Spleen (tissue), 11 donors: Measurements from ENCODE around the gene YIF1B. TPM values are rescaled to one million over a fixed set of nuclear protein-coding genes. Genes with fewer than 3 reads are reported as not detected.

ENCODE experiments used
- DNase-seq: peaks from one replicate; pipeline ENCODE4 v3.0.0-alpha.2; 2020
- H3K27ac ChIP-seq, 8 donors: fragments of 200-600 bp; sonication (generic) in 7 of 8; 1 replicate in 4 of 8; 2 replicates in 4 of 8; pipeline versions ENCODE4 v1.5.0 to v1.8.0; 2016 to 2021; ENCODE audit warnings: inconsistent platforms in 4 of 8, mild to moderate bottlenecking in 4 of 8, moderate library complexity in 1 of 8
- H3K27me3 ChIP-seq, 7 donors: fragments of 200-600 bp; sonication (generic) in 6 of 7; replicated peaks in 1 of 7; 1 replicate in 4 of 7; 2 replicates in 3 of 7; pipeline versions ENCODE4 v1.5.0 to v1.8.0; 2016 to 2021; ENCODE audit warnings: inconsistent platforms in 3 of 7, mild to moderate bottlenecking in 1 of 7
- H3K36me3 ChIP-seq, 6 donors: fragments of 200-600 bp; sonication (generic) in 5 of 6; 1 replicate in 4 of 6; 2 replicates in 2 of 6; pipeline versions ENCODE4 v1.5.0 to v1.8.0; 2016 to 2021; ENCODE audit warnings: inconsistent platforms in 2 of 6
- H3K4me1 ChIP-seq, 6 donors: fragments of 200-600 bp; sonication (generic) in 5 of 6; 1 replicate in 3 of 6; 2 replicates in 3 of 6; pipeline versions ENCODE4 v1.5.0 to v1.8.0; 2016 to 2021; ENCODE audit warnings: inconsistent platforms in 3 of 6
- H3K4me3 ChIP-seq, 8 donors: fragments of 200-600 bp; sonication (generic) in 7 of 8; 1 replicate in 4 of 8; 2 replicates in 4 of 8; pipeline versions ENCODE4 v1.5.0 to v1.8.0; 2016 to 2021; ENCODE audit warnings: inconsistent platforms in 4 of 8, mild to moderate bottlenecking in 4 of 8, moderate library complexity in 2 of 8
- H3K9me3 ChIP-seq, 8 donors: fragments of 200-600 bp; sonication (generic) in 7 of 8; 1 replicate in 4 of 8; 2 replicates in 4 of 8; pipeline versions ENCODE4 v1.5.0 to v1.8.0; 2016 to 2021; ENCODE audit warnings: inconsistent platforms in 4 of 8
- POLR2A ChIP-seq, 3 donors: fragments of 450-650 bp; IDR thresholded peaks; one replicate each; pipeline ENCODE4 v1.5.1; 2017; ENCODE audit warnings: antibody characterized with exemption in 3 of 3, mild to moderate bottlenecking in 1 of 3
- POLR2AphosphoS5 ChIP-seq, 3 donors: sonication (generic); formaldehyde crosslinking; IDR thresholded peaks; one replicate each; pipeline ENCODE4 v1.5.1; 2017; ENCODE audit warnings: antibody characterized with exemption in 3 of 3
- WGBS, 5 donors: extraction: QIAGEN DNeasy Blood & Tissue Kit in 3 of 5; methylation state at CpG; one replicate each; pipeline versions ENCODE4 v1.1.5 to v1.1.7; 2013 to 2018; 5-methylcytosine and 5-hydroxymethylcytosine counted together
- intact Hi-C: fragments of 100-400 bp; cut with DNase I; formaldehyde crosslinking; loops from one replicate; pipeline ENCODE4 v1.15.0; 2023; ENCODE audit warnings: low total_unique reads
- polyA plus RNA-seq, 3 donors: library from polyadenylated mRNA; stranded (reverse); fragments of 200-250 nt; gene quantifications; one replicate each; pipeline ENCODE4 v1.2.1, GENCODE V29; 2013
- total RNA-seq, 7 donors: library from RNA; depleted of rRNA in 3 of 7; stranded (reverse); fragments of >200 nt in 3 of 7; fragmentation: NEBNext Ultra II Directional in 4 of 7; extraction: Animal tissue kit (Norgen Biotek cat#: 25700) in 4 of 7; gene quantifications; one replicate each; pipeline versions ENCODE4 v1.1.0 to v1.2.1, GENCODE V29; 2016 to 2021
- TF ChIP-seq, protein P1 (sequence below), 11 experiments: fragments of 200-600 bp in 7 of 11; fragments of 450-650 bp in 4 of 11; sonication (generic) in 4 of 11; IDR thresholded peaks in 8 of 11; conservative IDR thresholded peaks in 3 of 11; 1 replicate in 7 of 11; 2 replicates in 4 of 11; pipeline versions ENCODE4 v1.4.0 to v1.8.0; 2016 to 2021; ENCODE audit warnings: antibody characterized with exemption in 11 of 11, inconsistent platforms in 4 of 11, mild to moderate bottlenecking in 1 of 11
- donor health status: healthy with polysubstance abuse.
- donor health status: DM: no; HTN: no; CAD: no; lungs with moderate emphysema.
- donor health status: DM: no; HTN: no; CAD: no.
- donor health status: Bipolar disorder and iron deficiency.
- donor health status: healthy.
- donor health status: DM: no; HTN: no; CAD: no.
- donor health status: DM: yes; HTN: yes; CAD: no.

The YIF1B gene
- total and polyA plus RNA-seq, 10 donors = 31.4 to 56.7 (median 39.5) TPM

- H3K36me3 ChIP-seq = peaks cover 0 to 66% (median 37%) of the 10 kb centered on the region in 6 donors
- H3K4me3 ChIP-seq = no peak overlapping the region
- intact Hi-C loops = no loop called here
- peaks cover 0 to 38% (median 11%) of the 10 kb centered on the region in 6 donors for H3K4me1 ChIP-seq
- DNase-seq = no peak
- no peaks in the 10 kb centered on the region for H3K9me3 ChIP-seq
- WGBS, 5 donors = 82 to 93% (median 87%) methylated on average over 12 of the region's 12 CpGs
- no peaks in the 10 kb centered on the region for H3K27me3 ChIP-seq
- H3K27ac ChIP-seq = no peak overlapping the region
- TF ChIP-seq POLR2A (IDR thresholded peaks at IDR 0.05) = no peak
- TF ChIP-seq, protein P1, sequence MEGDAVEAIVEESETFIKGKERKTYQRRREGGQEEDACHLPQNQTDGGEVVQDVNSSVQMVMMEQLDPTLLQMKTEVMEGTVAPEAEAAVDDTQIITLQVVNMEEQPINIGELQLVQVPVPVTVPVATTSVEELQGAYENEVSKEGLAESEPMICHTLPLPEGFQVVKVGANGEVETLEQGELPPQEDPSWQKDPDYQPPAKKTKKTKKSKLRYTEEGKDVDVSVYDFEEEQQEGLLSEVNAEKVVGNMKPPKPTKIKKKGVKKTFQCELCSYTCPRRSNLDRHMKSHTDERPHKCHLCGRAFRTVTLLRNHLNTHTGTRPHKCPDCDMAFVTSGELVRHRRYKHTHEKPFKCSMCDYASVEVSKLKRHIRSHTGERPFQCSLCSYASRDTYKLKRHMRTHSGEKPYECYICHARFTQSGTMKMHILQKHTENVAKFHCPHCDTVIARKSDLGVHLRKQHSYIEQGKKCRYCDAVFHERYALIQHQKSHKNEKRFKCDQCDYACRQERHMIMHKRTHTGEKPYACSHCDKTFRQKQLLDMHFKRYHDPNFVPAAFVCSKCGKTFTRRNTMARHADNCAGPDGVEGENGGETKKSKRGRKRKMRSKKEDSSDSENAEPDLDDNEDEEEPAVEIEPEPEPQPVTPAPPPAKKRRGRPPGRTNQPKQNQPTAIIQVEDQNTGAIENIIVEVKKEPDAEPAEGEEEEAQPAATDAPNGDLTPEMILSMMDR (IDR thresholded peaks at IDR 0.05 in 8 of 11, conservative IDR thresholded peaks at IDR 0.05 in 3 of 11) = no peak
- TF ChIP-seq POLR2AphosphoS5 (IDR thresholded peaks at IDR 0.05) = no peak
Measured at GRCh38 chr19:38308006-38308766, 7.6 kb downstream of the YIF1B start.

- Histone ChIP-seq H3K36me3 (peaks cover 0 to 68% (median 37%) of the 10 kb centered on the region in 6 donors), H3K4me3 (no peak overlapping the region), H3K9me3 (no peaks in the 10 kb centered on the region), H3K27ac (no peak overlapping the region), H3K27me3 (no peaks in the 10 kb centered on the region), H3K4me1 (peaks cover 0 to 34% (median 11%) of the 10 kb centered on the region in 6 donors)
- TF ChIP-seq POLR2A (IDR thresholded peaks at IDR 0.05) = no peak
- TF ChIP-seq, protein P1 (IDR thresholded peaks at IDR 0.05 in 8 of 11, conservative IDR thresholded peaks at IDR 0.05 in 3 of 11) = no peak
- no peak for TF ChIP-seq POLR2AphosphoS5 (IDR thresholded peaks at IDR 0.05)
- DNase-seq = no peak
- WGBS, 5 donors = 87 to 91% (median 90%) methylated on average over 3 to 8 of the region's 8 CpGs
- intact Hi-C loops = no loop called here
Measured at GRCh38 chr19:38307597-38307996, 8.2 kb downstream of the YIF1B start.

GRCh38 chr19:38307076-38307475 is 8.7 kb downstream of the YIF1B start:
- no peak for TF ChIP-seq POLR2A (IDR thresholded peaks at IDR 0.05)
- TF ChIP-seq POLR2AphosphoS5 (IDR thresholded peaks at IDR 0.05) = no peak
- TF ChIP-seq, protein P1 (IDR thresholded peaks at IDR 0.05 in 8 of 11, conservative IDR thresholded peaks at IDR 0.05 in 3 of 11) = no peak
- no peak for DNase-seq
- no peaks in the 10 kb centered on the region for H3K9me3 ChIP-seq
- peaks cover 0 to 68% (median 37%) of the 10 kb centered on the region in 6 donors for H3K36me3 ChIP-seq
- no peak overlapping the region for H3K27ac ChIP-seq
- no peak overlapping the region for H3K4me3 ChIP-seq
- H3K27me3 ChIP-seq = no peaks in the 10 kb centered on the region
- H3K4me1 ChIP-seq = peaks cover 0 to 29% (median 9%) of the 10 kb centered on the region in 6 donors
- intact Hi-C loops = no loop called here
- 95 to 100% (median 100%) methylated on average over 3 to 4 of the region's 4 CpGs for WGBS, 5 donors

- TF ChIP-seq, protein P1 (IDR thresholded peaks at IDR 0.05 in 8 of 11, conservative IDR thresholded peaks at IDR 0.05 in 3 of 11) = no peak
- TF ChIP-seq POLR2A (IDR thresholded peaks at IDR 0.05) (no peak), POLR2AphosphoS5 (IDR thresholded peaks at IDR 0.05) (no peak)
- no peak for DNase-seq
- no peaks in the 10 kb centered on the region for H3K9me3 ChIP-seq
- H3K36me3 ChIP-seq = peaks cover 0 to 68% (median 37%) of the 10 kb centered on the region in 6 donors
- intact Hi-C loops = no loop called here
- H3K4me3 ChIP-seq = no peak overlapping the region
- no peaks in the 10 kb centered on the region for H3K27me3 ChIP-seq
- WGBS, 5 donors = 85 to 98% (median 90%) methylated on average over 3 of the region's 3 CpGs
- peaks cover 0 to 29% (median 9%) of the 10 kb centered on the region in 6 donors for H3K4me1 ChIP-seq
- H3K27ac ChIP-seq = no peak overlapping the region
Measured at GRCh38 chr19:38306236-38306635, 9.5 kb downstream of the YIF1B start.
